Measurements from ENCODE around the gene HDAC3.

Gene HDAC3

GRCh38 chr5:141636413-141637122 is at the start of gene HDAC3, which contains the start of gene RELL2:
HDAC3 (minus strand) TSS chr5:141636849; CDS start chr5:141636790, 59 bp downstream.
RELL2 (plus strand) TSS chr5:141636997; CDS start chr5:141638226, 1,229 bp downstream.
- no peak for TF ChIP-seq CTCF (IDR thresholded peaks at IDR 0.05; ENCODE audit: low read depth, low read length)
- DNase-seq (ENCODE audit: low read depth, low spot score) = peak; percentile 88
- in situ Hi-C loops (cut with HindIII; ENCODE audit: low sequenced_read_pairs) = no loop called here
- peak within 1 kb of the TSS; percentile 92 for H3K4me3 ChIP-seq (ENCODE audit: low read depth, low read length)

- no peak for DNase-seq (ENCODE audit: low read depth, low spot score)
- TF ChIP-seq CTCF (IDR thresholded peaks at IDR 0.05; ENCODE audit: low read depth, low read length) = no peak
- in situ Hi-C loops (cut with HindIII; ENCODE audit: low sequenced_read_pairs) = no loop called here
- H3K4me3 ChIP-seq (ENCODE audit: low read depth, low read length) = no peak overlapping the region
Measured at GRCh38 chr5:141685591-141685990, 48.9 kb upstream of the HDAC3 start.

- no peak overlapping the region for H3K4me3 ChIP-seq (ENCODE audit: low read depth, low read length)
- no peak for DNase-seq (ENCODE audit: low read depth, low spot score)
- TF ChIP-seq CTCF (IDR thresholded peaks at IDR 0.05; ENCODE audit: low read depth, low read length) = no peak
- in situ Hi-C loops (cut with HindIII; ENCODE audit: low sequenced_read_pairs) = no loop called here
Measured at GRCh38 chr5:141683596-141684141, 47.0 kb upstream of the HDAC3 start.

GRCh38 chr5:141681695-141682641 is 45.3 kb upstream of the HDAC3 start, which contains the start of gene ARAP3:
ARAP3 (minus strand) TSS chr5:141682230; CDS start chr5:141680486, 1,744 bp downstream.
- DNase-seq (ENCODE audit: low read depth, low spot score) = peak; percentile 83
- in situ Hi-C loops (cut with HindIII; ENCODE audit: low sequenced_read_pairs) = no loop called here
- peak within 1 kb of the TSS; percentile 40 for H3K4me3 ChIP-seq (ENCODE audit: low read depth, low read length)
- no peak for TF ChIP-seq CTCF (IDR thresholded peaks at IDR 0.05; ENCODE audit: low read depth, low read length)

- DNase-seq (ENCODE audit: low read depth, low spot score) = no peak
- TF ChIP-seq CTCF (IDR thresholded peaks at IDR 0.05; ENCODE audit: low read depth, low read length) = no peak
- peak overlapping the region; percentile 40 for H3K4me3 ChIP-seq (ENCODE audit: low read depth, low read length)
- in situ Hi-C loops (cut with HindIII; ENCODE audit: low sequenced_read_pairs) = no loop called here
Measured at GRCh38 chr5:141681295-141681694, 44.6 kb upstream of the HDAC3 start.

- DNase-seq (ENCODE audit: low read depth, low spot score) = no peak
- peak overlapping the region; percentile 40 for H3K4me3 ChIP-seq (ENCODE audit: low read depth, low read length)
- no peak for TF ChIP-seq CTCF (IDR thresholded peaks at IDR 0.05; ENCODE audit: low read depth, low read length)
- in situ Hi-C loops (cut with HindIII; ENCODE audit: low sequenced_read_pairs) = no loop called here
Measured at GRCh38 chr5:141680751-141681201, 44.1 kb upstream of the HDAC3 start.

Data from astrocyte of the spinal cord (primary cell).